ENCODE results near the gene KRT37.

The KRT37 gene

GRCh38 chr17:41418116-41418860 lies 6.1 kb downstream of the KRT37 start:
- DNase-seq (ENCODE audit: low read depth): no peak
- TF ChIP-seq, protein P1, sequence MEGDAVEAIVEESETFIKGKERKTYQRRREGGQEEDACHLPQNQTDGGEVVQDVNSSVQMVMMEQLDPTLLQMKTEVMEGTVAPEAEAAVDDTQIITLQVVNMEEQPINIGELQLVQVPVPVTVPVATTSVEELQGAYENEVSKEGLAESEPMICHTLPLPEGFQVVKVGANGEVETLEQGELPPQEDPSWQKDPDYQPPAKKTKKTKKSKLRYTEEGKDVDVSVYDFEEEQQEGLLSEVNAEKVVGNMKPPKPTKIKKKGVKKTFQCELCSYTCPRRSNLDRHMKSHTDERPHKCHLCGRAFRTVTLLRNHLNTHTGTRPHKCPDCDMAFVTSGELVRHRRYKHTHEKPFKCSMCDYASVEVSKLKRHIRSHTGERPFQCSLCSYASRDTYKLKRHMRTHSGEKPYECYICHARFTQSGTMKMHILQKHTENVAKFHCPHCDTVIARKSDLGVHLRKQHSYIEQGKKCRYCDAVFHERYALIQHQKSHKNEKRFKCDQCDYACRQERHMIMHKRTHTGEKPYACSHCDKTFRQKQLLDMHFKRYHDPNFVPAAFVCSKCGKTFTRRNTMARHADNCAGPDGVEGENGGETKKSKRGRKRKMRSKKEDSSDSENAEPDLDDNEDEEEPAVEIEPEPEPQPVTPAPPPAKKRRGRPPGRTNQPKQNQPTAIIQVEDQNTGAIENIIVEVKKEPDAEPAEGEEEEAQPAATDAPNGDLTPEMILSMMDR (conservative IDR thresholded peaks at IDR 0.05; ENCODE audit: control insufficient read depth, insufficient read depth, low read depth, low read length): no peak
- H3K4me3 ChIP-seq (ENCODE audit: control insufficient read depth, low read depth, low read length): no peak overlapping the region

DNA sequence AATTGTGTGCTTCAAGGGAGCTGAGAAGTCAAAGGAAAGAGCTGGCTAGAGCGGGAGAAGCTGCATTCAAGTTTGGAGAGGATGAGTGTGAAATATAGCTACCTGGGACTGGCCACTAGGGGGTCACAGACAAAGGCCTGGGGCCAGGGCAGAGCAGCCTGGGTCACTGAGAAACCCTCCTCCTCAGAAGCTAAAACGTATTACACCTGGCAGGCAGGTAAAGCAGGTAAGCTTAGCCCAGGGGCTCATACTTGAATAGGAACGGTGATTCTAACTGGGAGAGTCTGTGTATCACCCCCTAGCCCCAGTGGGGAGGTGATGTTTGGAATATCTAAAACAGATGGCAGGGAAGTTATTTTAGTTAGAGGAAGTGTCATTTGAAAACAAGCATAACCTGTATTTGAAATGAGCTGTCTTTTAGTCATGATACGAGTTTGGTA lies 6.8 kb downstream of the KRT37 start:
- DNase-seq (ENCODE audit: low read depth): no peak
- no peak overlapping the region for H3K4me3 ChIP-seq (ENCODE audit: control insufficient read depth, low read depth, low read length)
- TF ChIP-seq, protein P1 (conservative IDR thresholded peaks at IDR 0.05; ENCODE audit: control insufficient read depth, insufficient read depth, low read depth, low read length): peak; percentile 33

- DNase-seq (ENCODE audit: low read depth): no peak
- H3K4me3 ChIP-seq (ENCODE audit: control insufficient read depth, low read depth, low read length): no peak overlapping the region
- TF ChIP-seq, protein P1 (conservative IDR thresholded peaks at IDR 0.05; ENCODE audit: control insufficient read depth, insufficient read depth, low read depth, low read length): no peak
These were observed 7.3 kb downstream of the KRT37 start for GRCh38 chr17:41417127-41417526.

DNA sequence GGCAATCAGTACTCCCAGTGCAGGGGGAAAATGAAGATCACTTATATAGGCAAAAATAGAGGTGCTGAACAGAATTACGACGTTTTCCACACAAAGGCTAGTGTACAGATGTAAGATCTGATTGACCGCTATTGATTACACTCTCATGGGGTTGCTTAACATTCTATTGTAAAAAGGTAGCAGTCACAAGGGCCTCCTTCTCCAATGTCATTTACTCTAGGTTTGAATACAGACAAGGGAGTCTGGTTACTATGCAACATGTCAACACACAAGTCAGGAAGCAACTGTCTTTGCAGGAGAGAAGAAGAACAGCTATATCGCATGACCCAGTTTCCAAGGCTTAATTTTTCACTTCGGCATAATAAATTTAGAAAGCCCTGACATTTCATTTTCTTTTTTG lies 7.9 kb downstream of the KRT37 start:
- TF ChIP-seq, protein P1 (conservative IDR thresholded peaks at IDR 0.05; ENCODE audit: control insufficient read depth, insufficient read depth, low read depth, low read length): no peak
- DNase-seq (ENCODE audit: low read depth): no peak
- no peak overlapping the region for H3K4me3 ChIP-seq (ENCODE audit: control insufficient read depth, low read depth, low read length)

- no peak for DNase-seq (ENCODE audit: low read depth)
- TF ChIP-seq, protein P1 (conservative IDR thresholded peaks at IDR 0.05; ENCODE audit: control insufficient read depth, insufficient read depth, low read depth, low read length): no peak
- H3K4me3 ChIP-seq (ENCODE audit: control insufficient read depth, low read depth, low read length): no peak overlapping the region
These were observed 8.5 kb downstream of the KRT37 start for GRCh38 chr17:41415833-41416335.

DNA sequence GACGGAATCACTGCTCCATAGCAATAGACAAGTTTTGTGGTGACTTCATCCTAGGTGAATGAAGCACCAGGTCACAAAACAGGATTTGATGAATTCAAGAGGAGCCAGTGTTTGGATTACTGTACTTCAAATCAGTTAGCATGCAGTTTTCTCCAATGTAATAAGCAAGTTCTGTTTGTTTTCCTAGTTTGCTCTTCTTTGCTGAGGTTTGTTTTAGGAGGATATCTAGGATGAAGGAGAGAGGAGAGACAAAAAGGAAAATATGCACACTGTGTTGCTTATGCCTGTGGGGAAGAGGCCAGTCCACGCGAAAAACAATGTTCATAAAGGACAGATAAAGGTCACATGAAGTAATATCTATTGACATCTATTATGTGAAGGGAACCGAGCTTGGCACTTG lies 9.0 kb downstream of the KRT37 start:
- no peak for DNase-seq (ENCODE audit: low read depth)
- TF ChIP-seq, protein P1 (conservative IDR thresholded peaks at IDR 0.05; ENCODE audit: control insufficient read depth, insufficient read depth, low read depth, low read length): no peak
- H3K4me3 ChIP-seq (ENCODE audit: control insufficient read depth, low read depth, low read length): no peak overlapping the region

Measured in fibroblast of mammary gland (primary cell).